ENCODE data around the gene SNX22.

Gene SNX22

DNA sequence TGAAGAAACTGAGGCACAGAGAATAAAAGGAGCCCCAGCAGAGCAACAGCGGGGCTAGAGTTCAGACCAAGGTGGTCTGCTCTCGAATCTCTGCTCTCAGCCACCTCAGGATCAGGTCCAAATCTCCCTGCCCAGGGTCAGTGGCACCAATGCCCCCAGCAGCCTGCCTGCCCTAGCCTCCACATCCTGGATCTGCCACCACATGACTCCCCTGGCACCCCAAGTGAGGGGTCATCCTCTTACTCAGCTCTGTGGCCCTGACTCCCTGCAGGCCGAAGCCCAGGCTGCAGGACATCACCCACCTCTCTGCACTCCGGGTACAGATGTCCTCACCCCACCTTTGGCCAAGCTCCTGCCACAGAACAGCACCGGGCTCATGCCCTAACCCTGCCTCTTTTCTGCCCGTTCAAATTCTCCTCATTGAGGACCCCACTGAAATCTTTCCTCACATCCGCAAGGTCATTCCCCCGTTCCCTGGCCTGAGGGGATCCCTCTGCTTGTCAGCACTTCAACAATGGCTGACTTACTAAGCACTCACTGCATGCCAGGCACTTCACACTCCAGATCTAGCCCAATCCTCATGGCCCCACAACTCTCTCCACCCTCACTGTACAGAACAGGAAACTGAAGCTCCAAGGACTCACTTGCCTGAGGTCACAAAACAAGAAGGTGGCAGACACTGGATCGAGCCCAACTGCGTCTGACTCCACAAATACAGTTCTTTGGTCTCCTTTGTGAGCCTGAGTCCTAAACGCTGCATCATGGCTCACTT is 7.0 kb downstream of the SNX22 start:
- Mint-ChIP-seq H3K4me1 (ENCODE audit: low read depth) (peaks cover 36% of the 10 kb centered on the region), H3K27me3 (no peaks in the 10 kb centered on the region), H3K4me3 (peak overlapping the region; percentile 52), H3K9me3 (ENCODE audit: low read depth) (no peaks in the 10 kb centered on the region), H3K27ac (peak overlapping the region; percentile 81), H3K36me3 (peaks cover 14% of the 10 kb centered on the region)

DNA sequence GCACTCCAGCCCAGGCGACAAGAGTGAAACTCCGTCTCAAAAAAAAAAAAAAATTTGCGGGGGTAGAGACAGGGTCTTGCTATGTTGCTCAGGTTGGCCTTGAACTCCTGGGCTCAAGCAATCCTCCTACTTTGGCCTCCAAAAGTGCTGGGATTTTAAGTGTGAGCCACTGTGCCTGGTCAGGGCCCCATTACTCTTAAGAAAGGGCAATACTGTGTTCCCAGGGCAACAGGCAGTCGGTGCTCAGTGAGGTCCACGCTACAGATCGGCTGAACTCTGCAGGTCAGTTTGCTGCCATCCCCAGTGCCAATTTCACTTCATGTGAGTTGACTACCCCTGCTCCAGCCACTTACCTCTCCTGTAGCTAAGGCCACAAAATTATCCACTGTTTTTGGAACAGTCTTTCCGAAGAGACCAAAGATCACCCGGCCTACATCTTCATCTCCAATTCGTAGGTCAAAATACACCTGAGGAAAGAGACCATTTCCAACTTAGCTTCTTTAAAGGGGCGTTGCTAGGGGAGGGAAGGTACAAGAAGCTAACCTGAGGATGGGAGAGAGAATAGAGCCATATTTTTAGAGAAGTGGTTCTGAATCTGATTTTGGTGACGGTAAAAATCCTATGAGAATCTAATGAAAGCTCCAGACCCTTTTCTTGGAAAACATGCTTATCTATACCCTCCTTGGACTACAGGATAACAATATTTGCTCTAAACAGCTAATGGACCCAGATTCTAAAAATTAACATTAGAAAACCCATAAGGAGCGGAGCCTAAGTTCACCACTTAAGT is 10.4 kb downstream of the SNX22 start:
- H3K4me3 Mint-ChIP-seq = peak overlapping the region; percentile 91
- peaks cover 47% of the 10 kb centered on the region for H3K4me1 Mint-ChIP-seq (ENCODE audit: low read depth)
- no peaks in the 10 kb centered on the region for H3K27me3 Mint-ChIP-seq
- peaks cover 14% of the 10 kb centered on the region for H3K36me3 Mint-ChIP-seq
- H3K27ac Mint-ChIP-seq = peak overlapping the region; percentile 77
- H3K9me3 Mint-ChIP-seq (ENCODE audit: low read depth) = no peaks in the 10 kb centered on the region

DNA sequence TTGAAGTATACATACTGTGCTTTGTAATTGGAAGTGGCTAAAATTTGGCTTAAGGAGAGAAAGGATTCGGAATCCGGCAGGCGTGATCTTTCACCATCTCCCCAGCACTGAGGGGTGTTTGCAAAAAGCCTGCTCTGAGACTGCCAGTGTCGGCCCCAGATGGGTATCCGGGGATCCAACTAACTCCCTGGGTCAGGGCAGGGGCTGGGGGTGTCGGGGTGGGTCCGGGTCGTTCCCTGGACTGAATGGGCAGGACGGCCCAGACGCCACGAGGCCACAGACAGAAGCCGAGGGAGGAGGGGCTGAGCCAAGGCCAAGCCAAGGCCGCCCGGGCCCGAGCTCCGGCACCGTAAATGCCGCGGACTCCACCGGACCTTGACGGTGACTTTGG is 10.9 kb downstream of the SNX22 start:
- Mint-ChIP-seq H3K27ac (peak overlapping the region; percentile 77), H3K27me3 (no peaks in the 10 kb centered on the region), H3K9me3 (ENCODE audit: low read depth) (no peaks in the 10 kb centered on the region), H3K36me3 (peaks cover 14% of the 10 kb centered on the region), H3K4me3 (peak overlapping the region; percentile 91), H3K4me1 (ENCODE audit: low read depth) (peaks cover 47% of the 10 kb centered on the region)

DNA sequence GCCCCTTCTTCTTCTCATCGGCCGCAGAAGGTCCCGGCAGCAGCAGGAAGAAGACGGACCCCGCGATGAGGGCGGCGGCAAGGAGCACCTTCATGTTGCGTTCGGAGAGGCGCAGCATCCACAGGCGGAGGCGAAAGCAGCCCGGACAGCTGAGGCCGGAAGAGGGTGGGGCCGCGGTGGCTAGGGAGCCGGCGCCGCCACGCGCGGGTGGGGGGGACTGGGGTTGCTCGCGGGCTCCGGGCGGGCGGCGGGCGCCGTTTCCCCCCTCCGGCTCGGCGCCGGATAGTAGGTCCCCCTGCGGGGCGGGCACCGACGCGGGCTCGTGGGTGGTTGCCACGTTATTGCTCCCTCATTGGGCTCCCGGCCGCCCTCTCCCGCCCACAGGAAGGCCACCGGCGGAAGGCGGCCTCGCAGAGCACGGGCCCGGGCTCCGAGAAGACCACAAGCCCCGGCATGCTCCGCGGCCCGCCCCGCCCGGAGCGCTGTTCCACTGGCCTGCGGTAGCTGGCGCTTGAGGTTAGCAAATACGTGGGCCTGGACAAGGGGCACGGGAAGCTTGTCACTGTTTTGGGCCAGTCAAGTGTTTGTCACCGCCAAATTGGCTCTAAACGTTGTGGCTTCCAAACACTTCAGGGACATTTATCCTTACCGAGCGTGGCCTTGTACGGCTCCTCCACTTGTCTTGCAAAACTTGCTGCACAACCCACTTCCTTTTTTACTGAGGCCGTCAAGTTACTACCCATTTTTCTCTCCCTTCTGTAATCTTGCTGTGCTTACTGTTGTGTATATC is 11.5 kb downstream of the SNX22 start, which contains the start of gene PPIB:
Gene PPIB (minus strand): TSS at position 154 of the 790 bp plus-strand sequence. CDS start 36 bp downstream, at position 118.
- peaks cover 14% of the 10 kb centered on the region for H3K36me3 Mint-ChIP-seq
- no peaks in the 10 kb centered on the region for H3K27me3 Mint-ChIP-seq
- peak within 1 kb of the TSS; percentile 92 for H3K27ac Mint-ChIP-seq
- peaks cover 46% of the 10 kb centered on the region for H3K4me1 Mint-ChIP-seq (ENCODE audit: low read depth)
- H3K4me3 Mint-ChIP-seq = peak within 1 kb of the TSS; percentile 91
- no peaks in the 10 kb centered on the region for H3K9me3 Mint-ChIP-seq (ENCODE audit: low read depth)

DNA sequence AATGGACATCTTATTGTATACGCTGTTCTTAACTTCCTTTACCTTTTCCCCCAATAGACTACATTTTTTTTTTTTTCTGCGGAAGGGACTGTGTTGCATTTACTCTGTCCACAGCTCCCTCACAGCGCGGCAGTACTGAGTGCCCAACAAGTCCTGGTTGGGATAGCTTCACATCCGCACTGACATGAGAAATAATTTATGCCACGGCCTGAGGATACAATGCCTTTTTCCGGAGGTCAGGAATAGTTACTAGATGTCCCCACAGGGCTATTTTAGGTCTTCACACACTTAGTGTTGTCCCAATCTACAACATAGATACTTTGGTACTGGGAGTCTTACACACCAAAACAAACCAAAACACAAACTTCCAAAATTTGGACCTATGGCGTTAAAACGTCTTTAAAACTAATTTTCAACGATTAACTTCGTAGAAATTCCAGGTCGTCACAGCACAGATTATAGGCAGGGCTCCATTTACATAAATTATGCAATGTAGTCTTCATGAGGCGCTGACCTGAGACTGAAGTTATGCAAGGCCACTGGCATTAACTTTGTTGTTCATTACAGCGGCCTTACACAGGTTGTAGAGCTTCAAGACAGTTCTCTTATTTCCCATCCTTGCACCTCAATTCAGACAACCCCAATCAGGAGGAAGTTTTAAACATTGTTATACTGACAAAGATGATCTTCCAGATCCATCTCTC is 12.3 kb downstream of the SNX22 start:
- Mint-ChIP-seq H3K27ac (peak overlapping the region; percentile 92), H3K4me1 (ENCODE audit: low read depth) (peaks cover 39% of the 10 kb centered on the region), H3K36me3 (peaks cover 11% of the 10 kb centered on the region), H3K9me3 (ENCODE audit: low read depth) (no peaks in the 10 kb centered on the region), H3K4me3 (peak overlapping the region; percentile 85), H3K27me3 (no peaks in the 10 kb centered on the region)

DNA sequence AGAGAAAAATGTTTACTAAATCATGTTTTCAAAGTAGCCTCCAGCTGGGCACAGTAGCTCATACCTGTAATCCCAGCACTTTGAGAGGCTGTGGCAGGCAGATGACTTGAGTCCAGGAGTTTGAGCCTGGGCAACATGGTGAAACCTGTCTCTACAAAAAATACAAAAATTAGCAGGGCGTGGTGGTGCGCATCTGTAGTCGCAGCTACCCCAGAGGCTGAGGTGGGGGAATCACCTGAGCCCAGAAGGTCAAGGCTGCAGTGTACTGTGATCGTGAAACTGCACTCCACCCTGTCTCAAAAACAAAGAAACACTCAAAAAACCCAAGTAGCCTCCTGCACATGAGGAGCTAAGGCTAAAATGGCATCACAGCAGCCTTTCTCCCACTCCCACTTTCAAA is 12.9 kb downstream of the SNX22 start:
- Mint-ChIP-seq H3K4me3 (no peak overlapping the region), H3K27ac (peak overlapping the region; percentile 92), H3K4me1 (ENCODE audit: low read depth) (peaks cover 35% of the 10 kb centered on the region), H3K9me3 (ENCODE audit: low read depth) (no peaks in the 10 kb centered on the region), H3K27me3 (no peaks in the 10 kb centered on the region), H3K36me3 (peaks cover 11% of the 10 kb centered on the region)

DNA sequence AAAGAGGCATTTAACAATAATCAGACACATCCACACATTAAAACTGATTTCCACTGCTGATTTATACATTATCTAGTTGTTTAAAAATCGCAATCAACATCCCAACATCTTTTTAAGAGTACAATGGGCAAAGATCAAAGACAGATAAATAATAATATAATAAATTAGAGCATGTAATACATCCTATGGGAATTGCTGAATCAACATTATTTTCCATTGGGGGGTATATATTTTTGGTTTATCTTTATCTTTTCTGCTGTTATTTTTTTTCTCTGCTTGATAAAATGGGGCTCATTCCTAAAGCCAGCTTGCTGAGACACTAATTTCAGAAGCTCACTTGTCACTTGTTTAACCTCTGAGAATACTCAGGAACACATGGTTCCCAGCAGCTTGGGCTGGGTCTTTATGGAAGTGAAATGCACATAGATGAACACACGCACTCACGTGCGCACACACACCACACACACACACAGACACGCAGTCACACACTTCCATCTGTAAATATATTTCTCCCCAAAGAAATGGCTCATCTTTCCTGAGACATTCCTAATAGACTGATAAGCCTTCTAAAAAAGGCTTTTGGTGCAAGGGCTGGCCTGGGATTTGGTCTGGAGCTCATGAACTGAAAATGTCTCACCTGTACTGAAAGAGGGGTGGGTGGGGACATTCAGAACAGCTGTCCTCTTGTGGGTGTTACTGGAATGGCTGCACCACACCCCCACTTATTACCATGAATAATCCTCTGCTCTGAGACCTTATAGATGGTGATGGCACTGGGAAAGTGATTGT is 14.8 kb downstream of the SNX22 start:
- Mint-ChIP-seq H3K4me3 (no peak overlapping the region), H3K27ac (no peak overlapping the region), H3K27me3 (no peaks in the 10 kb centered on the region), H3K4me1 (ENCODE audit: low read depth) (peaks cover 26% of the 10 kb centered on the region), H3K36me3 (peaks cover 8% of the 10 kb centered on the region), H3K9me3 (ENCODE audit: low read depth) (no peaks in the 10 kb centered on the region)

DNA sequence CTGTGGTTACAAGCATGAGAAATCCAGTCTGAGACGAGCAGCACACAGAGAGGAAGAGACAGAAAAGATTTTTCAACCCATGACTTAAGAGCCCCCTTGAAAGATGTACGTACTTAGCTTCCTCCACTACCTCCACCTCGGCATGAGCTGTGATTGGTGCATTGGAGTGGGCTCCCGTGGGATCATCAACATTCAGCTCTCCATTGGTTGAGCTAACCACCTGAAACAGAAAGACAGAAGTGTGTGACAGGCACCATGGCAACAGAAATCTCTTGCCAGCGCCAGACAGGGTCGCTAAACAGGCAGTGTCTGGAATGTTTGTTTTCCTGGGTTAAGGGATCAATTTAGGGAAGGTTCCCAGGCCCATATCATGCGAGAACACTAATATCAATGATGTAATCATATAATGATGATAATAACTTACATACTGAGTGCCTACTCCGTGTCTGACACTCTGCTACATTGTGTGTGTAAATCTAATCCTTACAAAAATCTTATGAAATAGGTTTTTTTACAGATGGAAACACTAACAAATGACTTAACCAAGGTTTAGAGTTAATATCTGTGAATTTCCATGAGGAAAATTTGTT is 28.8 kb downstream of the SNX22 start:
- no peak overlapping the region for H3K27ac Mint-ChIP-seq
- H3K36me3 Mint-ChIP-seq = peaks cover 15% of the 10 kb centered on the region
- H3K9me3 Mint-ChIP-seq (ENCODE audit: low read depth) = no peaks in the 10 kb centered on the region
- H3K4me1 Mint-ChIP-seq (ENCODE audit: low read depth) = no peaks in the 10 kb centered on the region
- no peak overlapping the region for H3K4me3 Mint-ChIP-seq
- no peaks in the 10 kb centered on the region for H3K27me3 Mint-ChIP-seq

DNA sequence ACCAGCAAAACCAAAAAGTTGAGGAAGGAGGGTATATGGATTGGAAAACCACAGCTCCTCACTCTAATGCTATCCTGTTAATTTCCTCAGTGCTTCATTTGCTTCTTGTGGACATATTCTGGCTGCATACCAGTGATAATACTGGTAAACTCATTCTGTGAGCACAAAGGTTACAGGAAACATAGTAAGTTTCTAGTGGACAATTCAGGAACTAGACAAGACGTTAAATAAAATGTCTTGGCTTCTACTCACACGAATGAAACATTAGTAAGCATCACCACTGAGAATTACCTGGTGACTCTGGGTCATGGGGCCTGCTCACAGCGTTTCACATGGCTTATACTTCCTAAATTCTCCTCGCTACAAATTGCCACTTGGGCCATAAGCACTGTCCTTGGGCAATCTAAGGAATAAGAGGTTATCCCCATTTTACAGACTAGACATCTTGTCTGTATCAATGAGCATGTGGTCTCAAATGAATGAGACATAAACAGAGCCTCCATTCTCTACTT is 31.4 kb downstream of the SNX22 start:
- no peak overlapping the region for H3K27ac Mint-ChIP-seq
- no peaks in the 10 kb centered on the region for H3K4me1 Mint-ChIP-seq (ENCODE audit: low read depth)
- H3K4me3 Mint-ChIP-seq = no peak overlapping the region
- H3K27me3 Mint-ChIP-seq = no peaks in the 10 kb centered on the region
- no peaks in the 10 kb centered on the region for H3K9me3 Mint-ChIP-seq (ENCODE audit: low read depth)
- H3K36me3 Mint-ChIP-seq = peaks cover 10% of the 10 kb centered on the region

DNA sequence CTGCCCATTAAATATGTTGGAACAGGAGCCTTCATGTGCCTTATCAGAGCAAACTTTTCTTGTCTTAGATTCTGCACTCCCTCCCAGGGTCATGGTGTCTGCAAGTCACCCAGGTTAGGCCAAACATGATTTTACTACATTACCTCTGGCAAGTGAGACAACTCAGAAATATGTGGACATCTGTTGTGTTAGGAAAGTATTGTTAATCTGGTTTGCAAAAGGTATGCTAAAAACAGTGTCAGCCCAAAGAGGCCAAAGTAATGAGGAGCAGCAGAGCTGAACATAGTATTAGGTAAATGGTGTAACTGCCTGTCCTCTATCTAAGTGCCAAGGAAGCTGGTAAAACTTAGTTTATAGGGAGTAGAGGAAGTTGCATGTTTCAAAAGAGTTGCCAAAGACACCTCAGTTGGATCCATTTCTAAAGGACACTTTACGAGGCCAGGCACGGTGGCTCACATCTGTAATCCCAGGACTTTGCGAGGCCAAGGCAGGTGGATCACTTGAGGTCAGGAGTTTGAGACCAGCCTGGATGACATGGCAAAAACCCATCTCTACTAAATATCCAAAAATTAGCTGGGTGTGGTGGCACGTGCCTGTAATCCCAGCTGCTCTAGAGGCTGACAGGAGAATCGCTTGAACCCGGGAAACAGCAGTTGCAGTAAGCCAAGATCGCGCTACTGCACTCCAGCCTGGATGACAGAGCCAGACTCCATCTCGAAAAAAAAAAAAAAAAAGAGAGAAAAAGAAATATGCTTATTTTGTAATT is 33.8 kb downstream of the SNX22 start:
- Mint-ChIP-seq H3K4me3 (no peak overlapping the region), H3K36me3 (peaks cover 11% of the 10 kb centered on the region), H3K27ac (no peak overlapping the region), H3K9me3 (ENCODE audit: low read depth) (no peaks in the 10 kb centered on the region), H3K4me1 (ENCODE audit: low read depth) (peaks cover 2% of the 10 kb centered on the region), H3K27me3 (no peaks in the 10 kb centered on the region)

DNA sequence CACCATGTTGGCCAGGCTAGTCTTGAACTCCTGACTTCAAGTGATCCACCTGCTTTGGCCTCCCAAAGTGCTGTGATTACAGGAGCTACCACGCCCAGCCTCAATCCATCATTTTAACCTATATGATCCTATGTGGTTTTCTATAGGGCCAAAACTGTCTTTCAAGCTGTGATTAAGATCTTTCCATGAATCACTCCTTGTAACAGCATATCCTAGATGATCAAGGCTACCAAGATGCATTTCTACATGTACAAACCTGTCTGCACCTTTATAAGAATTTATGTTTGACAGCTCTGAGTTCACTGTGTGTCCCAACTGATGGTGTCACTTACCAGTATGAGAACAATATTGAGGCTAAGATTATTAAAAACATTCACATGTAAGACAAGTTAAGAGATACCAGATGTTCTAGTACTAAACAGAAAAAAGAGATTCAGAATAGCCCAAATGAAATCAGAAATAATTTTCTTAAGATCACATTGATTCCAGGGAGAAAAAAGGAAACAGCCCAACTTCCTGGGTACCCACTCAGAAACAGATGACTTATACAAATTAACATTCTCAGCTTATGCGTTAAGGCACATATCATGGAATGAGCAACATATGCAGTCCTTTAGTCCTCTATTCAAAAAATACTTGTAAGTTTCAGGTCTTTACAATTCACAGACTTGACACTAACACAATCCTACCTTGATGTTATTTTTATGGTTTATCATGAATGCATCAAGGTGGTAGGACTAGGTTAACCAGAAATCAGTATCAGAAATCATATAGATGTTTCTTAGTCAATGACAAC is 36.1 kb downstream of the SNX22 start:
- H3K4me3 Mint-ChIP-seq = no peak overlapping the region
- H3K36me3 Mint-ChIP-seq = peaks cover 8% of the 10 kb centered on the region
- H3K4me1 Mint-ChIP-seq (ENCODE audit: low read depth) = peaks cover 2% of the 10 kb centered on the region
- H3K27me3 Mint-ChIP-seq = no peaks in the 10 kb centered on the region
- H3K27ac Mint-ChIP-seq = no peak overlapping the region
- no peaks in the 10 kb centered on the region for H3K9me3 Mint-ChIP-seq (ENCODE audit: low read depth)

Data from activated naive CD8-positive, alpha-beta T cell (primary cell).